IMR-90 (cell line): ENCODE results near the gene KATNAL2. TPM values are rescaled to one million over a fixed set of nuclear protein-coding genes. Genes with fewer than 3 reads are reported as not detected.
A peak's percentile ranks its signal among the peaks of the same experiment; 100 is the strongest.

Experiments
- ATAC-seq: fragments of 200-7000 bp; cut with Tn5 transposase; 2 replicates; pipeline ENCODE4 v1.9.1; 2020; ENCODE audit warnings: low read depth, mild to moderate bottlenecking, moderate library complexity
- BruUV-seq: library from RNA; stranded (reverse); fragments of 400-500 nt; replicated peaks from 2 replicates; lab custom pipeline; 2021; lab: Mats Ljungman, UMichigan
- CTCF ChIA-PET: fragments of 300-600 bp; formaldehyde crosslinking; extraction: SDS; loops from one replicate; lab custom pipeline; 2021; ENCODE audit warnings: antibody characterized with exemption; lab: Yijun Ruan, JAX
- POLR2A ChIA-PET: fragments of 300-600 bp; sonication (Branson Sonifier 250); formaldehyde crosslinking; loops from one replicate; lab custom pipeline; 2022; ENCODE audit warnings: antibody characterized with exemption; ENCODE audit not compliant: unreplicated experiment; lab: Charles Lee
- DNase-seq: peaks from one replicate; pipeline ENCODE4 v3.0.0; 2013
- H2AFZ ChIP-seq: replicated peaks from 2 replicates; pipeline ENCODE3; 2013; ENCODE audit warnings: low read length, mild to moderate bottlenecking; ENCODE audit not compliant: poor library complexity
- H2AK5ac ChIP-seq: 2 replicates; pipeline ENCODE4 v1.6.1; 2013; ENCODE audit warnings: low read depth, low read length, inconsistent platforms
- H2AK9ac ChIP-seq: replicated peaks from 2 replicates; pipeline ENCODE3; 2013; ENCODE audit warnings: mild to moderate bottlenecking, low read depth, low read length, moderate library complexity; ENCODE audit not compliant: poor library complexity
- H2BK120ac ChIP-seq: 2 replicates; pipeline ENCODE4 v1.6.1; 2013; ENCODE audit warnings: low read depth, low read length, inconsistent platforms
- H2BK15ac ChIP-seq: 3 replicates; pipeline ENCODE4 v1.6.1; 2013; ENCODE audit warnings: low read depth, low read length, inconsistent platforms
- H2BK20ac ChIP-seq: 2 replicates; pipeline ENCODE4 v1.6.1; 2013; ENCODE audit warnings: low read depth, mild to moderate bottlenecking, inconsistent platforms, low read length, moderate library complexity
- H2BK5ac ChIP-seq: 2 replicates; pipeline ENCODE4 v1.6.1; 2013; ENCODE audit warnings: mild to moderate bottlenecking, low read depth, low read length, inconsistent platforms; ENCODE audit not compliant: poor library complexity, severe bottlenecking
- H3K14ac ChIP-seq: replicated peaks from 2 replicates; pipeline ENCODE4 v1.6.1; 2013; ENCODE audit warnings: low read depth, low read length, inconsistent platforms
- H3K18ac ChIP-seq: 2 replicates; pipeline ENCODE4 v1.6.1; 2013; ENCODE audit warnings: low read depth, low read length, control low read depth
- H3K23ac ChIP-seq: 2 replicates; pipeline ENCODE4 v1.6.1; 2013; ENCODE audit warnings: low read depth, low read length, inconsistent platforms
- H3K27ac ChIP-seq: 2 replicates; pipeline ENCODE4 v1.5.1; 2013; ENCODE audit warnings: mild to moderate bottlenecking, control low read depth, low read length; ENCODE audit not compliant: insufficient read depth
- H3K27me3 ChIP-seq: 2 replicates; pipeline ENCODE4 v1.6.1; 2013; ENCODE audit warnings: low read length; ENCODE audit not compliant: control insufficient read depth, insufficient read depth
- H3K36me3 ChIP-seq: 2 replicates; pipeline ENCODE4 v1.6.1; 2013; ENCODE audit warnings: low read length, mixed read lengths; ENCODE audit not compliant: control insufficient read depth, insufficient read depth
- H3K4ac ChIP-seq: 2 replicates; pipeline ENCODE4 v1.6.1; 2013; ENCODE audit warnings: low read depth, low read length, inconsistent platforms
- H3K4me1 ChIP-seq: 2 replicates; pipeline ENCODE4 v1.6.1; 2013; ENCODE audit warnings: low read length, mixed read lengths; ENCODE audit not compliant: control insufficient read depth, insufficient read depth
- H3K4me2 ChIP-seq: 2 replicates; pipeline ENCODE4 v1.6.1; 2013; ENCODE audit warnings: low read depth, mild to moderate bottlenecking, control low read depth, low read length, moderate library complexity
- H3K4me3 ChIP-seq: 2 replicates; pipeline ENCODE4 v1.5.1; 2013; ENCODE audit warnings: low read depth, mild to moderate bottlenecking, control low read depth, low read length, moderate library complexity; ENCODE audit not compliant: insufficient read depth
- H3K56ac ChIP-seq: 2 replicates; pipeline ENCODE4 v1.6.1; 2013; ENCODE audit warnings: low read length, inconsistent platforms; ENCODE audit not compliant: insufficient read depth; ENCODE audit errors: extremely low read depth
- H3K79me1 ChIP-seq, 2 experiments: 2 replicates each; pipeline ENCODE4 v1.6.1; 2013; ENCODE audit warnings: low read length in 2 of 2, inconsistent platforms in 1 of 2, low read depth in 1 of 2
- H3K9ac ChIP-seq: 2 replicates; pipeline ENCODE4 v1.6.1; 2013; ENCODE audit warnings: low read depth, low read length, control low read depth
- H3K9me1 ChIP-seq: 2 replicates; pipeline ENCODE4 v1.6.1; 2013; ENCODE audit warnings: low read length, inconsistent platforms; ENCODE audit not compliant: insufficient read depth
- H3K9me3 ChIP-seq: 2 replicates; pipeline ENCODE4 v1.6.1; 2013; ENCODE audit warnings: low read length; ENCODE audit not compliant: control insufficient read depth, insufficient read depth
- H4K20me1 ChIP-seq: 2 replicates; pipeline ENCODE4 v1.6.1; 2013; ENCODE audit warnings: low read length, inconsistent platforms; ENCODE audit not compliant: insufficient read depth
- H4K5ac ChIP-seq: 2 replicates; pipeline ENCODE4 v1.6.1; 2013; ENCODE audit warnings: mild to moderate bottlenecking, low read depth, low read length, control low read depth
- H4K8ac ChIP-seq, 2 experiments: 2 replicates each; pipeline ENCODE4 v1.6.1; 2013; ENCODE audit warnings: low read depth in 2 of 2, low read length in 2 of 2, control low read depth in 1 of 2, inconsistent platforms in 1 of 2
- H4K91ac ChIP-seq: 2 replicates; pipeline ENCODE4 v1.6.1; 2013; ENCODE audit warnings: low read depth, low read length, inconsistent platforms; ENCODE audit not compliant: insufficient read depth
- CEBPB ChIP-seq: IDR thresholded peaks from 2 replicates; pipeline ENCODE4 v1.6.1; 2012; ENCODE audit warnings: low read depth, low read length, improper control_type of control experiment
- MAZ ChIP-seq: IDR thresholded peaks from 2 replicates; pipeline ENCODE4 v1.6.1; 2012; ENCODE audit warnings: low read depth, mild to moderate bottlenecking, low read length, improper control_type of control experiment, moderate library complexity, borderline replicate concordance
- WGBS, 2 experiments: methylation state at CpG; one replicate each; pipeline versions ENCODE4 v1.1.5 to v1.1.7; 2013; ENCODE audit warnings: missing lambda C conversion rate in 2 of 2; ENCODE audit not compliant: insufficient read length in 1 of 2; ENCODE audit errors: extremely low coverage in 2 of 2; 5-methylcytosine and 5-hydroxymethylcytosine counted together
- dilution Hi-C: fragments of 300-500 bp; cut with HindIII; formaldehyde crosslinking; loops from one replicate; pipeline ENCODE4 v1.14.3; 2018; ENCODE audit warnings: low sequenced_read_pairs; ENCODE audit not compliant: unreplicated experiment
- in situ Hi-C: fragments of 300-500 bp; cut with MboI; formaldehyde crosslinking; loops from 3 replicates; pipeline ENCODE4 v1.14.3; 2019; ENCODE audit warnings: low sequenced_read_pairs, inconsistent platforms, mixed read lengths
- intact Hi-C: fragments of 100-400 bp; cut with micrococcal nuclease; formaldehyde crosslinking; loops from 2 replicates; pipeline ENCODE4 v1.10.0; 2022
- polyA plus RNA-seq, 3 experiments: library from polyadenylated mRNA; depleted of rRNA; stranded (reverse); fragments of >200 nt; gene quantifications; 2 replicates each; pipeline ENCODE4 v1.2.3, GENCODE V29; 2012; ENCODE audit warnings: low replicate concordance in 1 of 3
- total RNA-seq: library from RNA; depleted of rRNA; stranded (reverse); fragments of >200 nt; gene quantifications from 2 replicates; pipeline ENCODE4 v1.2.3, GENCODE V29; 2012

The KATNAL2 gene
- total and polyA plus RNA-seq, 2 of the 4 experiments (the other 2 are of a cell fraction) = 0.90 to 2.3 TPM

DNA sequence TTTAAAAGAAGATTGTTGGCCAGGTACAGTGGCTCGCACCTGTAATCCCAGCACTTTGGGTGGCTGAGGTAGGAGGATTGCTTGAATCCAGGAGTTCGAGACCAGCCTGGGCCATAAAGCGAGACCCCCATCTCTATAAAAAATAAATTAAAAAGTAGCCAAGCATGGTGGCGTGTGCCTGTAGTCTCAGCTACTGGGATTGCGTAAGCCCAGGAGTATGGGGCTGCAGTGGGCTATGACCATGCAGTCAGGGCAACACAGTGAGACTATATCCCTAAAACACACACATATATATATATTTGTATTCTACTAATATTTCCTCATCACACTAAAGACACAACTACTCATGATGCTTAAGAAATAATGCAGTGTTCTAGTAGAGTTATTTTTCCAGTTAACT lies 225.8 kb downstream of the KATNAL2 start:
- Histone ChIP-seq H3K4me3 (no peak overlapping the region), H4K91ac (no peak overlapping the region), H3K4ac (no peak overlapping the region), H2BK15ac (no peak overlapping the region), H3K18ac (no peak overlapping the region), H2BK5ac (no peak overlapping the region), H2BK20ac (no peak overlapping the region), H4K20me1 (0 out of 2 replicates have a peak, but pooled peaks cover 5% of the 10 kb centered on the region), H3K23ac (no peak overlapping the region), H2BK120ac (no peak overlapping the region), H3K9me3 (no peaks in the 10 kb centered on the region), H2AK5ac (no peak overlapping the region), H2AFZ (no peak overlapping the region), H4K8ac (no peak overlapping the region), H3K4me2 (no peak overlapping the region), H3K4me1 (no peaks in the 10 kb centered on the region), H2AK9ac (no peak overlapping the region), H3K79me1 (peaks cover 13 to 37% of the 10 kb centered on the region in 2 experiments), H3K9ac (no peak overlapping the region), H3K56ac (no peak overlapping the region), H4K5ac (no peak overlapping the region), H3K36me3 (0 out of 2 replicates have a peak, but pooled peaks cover 1% of the 10 kb centered on the region), H3K9me1 (peaks cover 5% of the 10 kb centered on the region; the same call in 1 of the 2 replicates), H3K14ac (no peak overlapping the region), H3K27ac (no peak overlapping the region), H3K27me3 (no peaks in the 10 kb centered on the region)
- intact Hi-C loops (no loop called here), dilution Hi-C loops (no loop called here), in situ Hi-C loops (no loop called here)
- ChIA-PET POLR2A (no interaction called here), CTCF (no interaction called here)
- ATAC-seq (no peak), DNase-seq (no peak)
- TF ChIP-seq CEBPB (peak; percentile 63; the same call in 1 of the 2 replicates), MAZ (no peak)
- no TSS peak for BruUV-seq
- no CpG with 5 or more reads among the region's 5 CpGs for WGBS, 2 experiments
